H1 (cell line): ENCODE measurements around the gene SOX8. TPM values are rescaled to one million over a fixed set of nuclear protein-coding genes. Genes with fewer than 3 reads are reported as not detected.

Source experiments
- ATF2 ChIP-seq: IDR thresholded peaks from 2 replicates; pipeline ENCODE4 v1.6.1; 2012; ENCODE audit warnings: low read length, inconsistent platforms
- KDM5A ChIP-seq: fragments of 200-600 bp; IDR thresholded peaks from 2 replicates; pipeline ENCODE4 v1.7.1; 2012; ENCODE audit warnings: mild to moderate bottlenecking, low read length, inconsistent platforms, mixed read lengths
- TAF7 ChIP-seq: optimal IDR thresholded peaks from 2 replicates; pipeline ENCODE3; 2011; ENCODE audit warnings: low read depth, mild to moderate bottlenecking, inconsistent platforms, low read length, moderate library complexity, borderline replicate concordance
- polyA plus RNA-seq, 7 experiments: library from polyadenylated mRNA; depleted of rRNA in 3 of 7; stranded (reverse) in 5 of 7; unstranded in 2 of 7; fragments of >200 nt in 5 of 7; fragments of 200-250 nt in 2 of 7; gene quantifications; 1 replicate in 5 of 7; 2 replicates in 1 of 7; 4 replicates in 1 of 7; pipeline versions ENCODE4 v1.2.1 to v1.2.3, GENCODE V29; 2011 to 2013; ENCODE audit warnings: missing spikeins in 2 of 7, mixed read lengths in 2 of 7
- total RNA-seq: library from RNA; stranded (reverse); fragmentation: NEBNext Ultra II Directional; extraction: Animal tissue kit (Norgen Biotek cat#: 25700); gene quantifications from 2 replicates; pipeline ENCODE4 v1.2.1, GENCODE V29; 2021

The SOX8 gene
- total and polyA plus RNA-seq, 2 of the 8 experiments (the other 6 are each of a cell fraction or from before 2014, with no cell fraction given): 2.2 to 5.7 TPM

GRCh38 chr16:1022466-1022865 lies 40.9 kb downstream of the SOX8 start (continued):
- TF ChIP-seq ATF2 (no peak), TAF7 (no peak), KDM5A (no peak)
